KMS-11 (cell line): ENCODE data around the gene ANAPC1.
A peak's percentile ranks its signal among the peaks of the same experiment; 100 is the strongest.

ENCODE experiments used
- H2AFZ ChIP-seq: fragments of 200-600 bp; sonication (generic); 2 replicates; pipeline ENCODE4 v1.6.1; 2016; ENCODE audit warnings: antibody characterized with exemption, mixed run types, low read depth
- H3K27ac ChIP-seq: fragments of 200-600 bp; sonication (generic); 2 replicates; pipeline ENCODE4 v1.6.1; 2016; ENCODE audit warnings: mild to moderate bottlenecking, mixed run types
- H3K27me3 ChIP-seq: fragments of 200-600 bp; sonication (generic); 2 replicates; pipeline ENCODE4 v1.6.1; 2017; ENCODE audit warnings: mild to moderate bottlenecking, low read depth, mixed run types, moderate library complexity; ENCODE audit not compliant: insufficient read depth
- H3K36me3 ChIP-seq: fragments of 200-600 bp; sonication (generic); 2 replicates; pipeline ENCODE4 v1.6.1; 2017; ENCODE audit warnings: mild to moderate bottlenecking, mixed run types; ENCODE audit not compliant: insufficient read depth
- H3K4me1 ChIP-seq: fragments of 200-600 bp; sonication (generic); 2 replicates; pipeline ENCODE4 v1.6.1; 2016; ENCODE audit warnings: mild to moderate bottlenecking, low read depth, mixed run types; ENCODE audit not compliant: poor library complexity, severe bottlenecking
- H3K4me2 ChIP-seq: fragments of 200-600 bp; sonication (generic); 2 replicates; pipeline ENCODE4 v1.7.0; 2016; ENCODE audit warnings: mild to moderate bottlenecking, mixed run types
- H3K4me3 ChIP-seq: fragments of 200-600 bp; sonication (generic); IDR thresholded peaks from 2 replicates; pipeline ENCODE4 v1.6.1; 2017; ENCODE audit warnings: low read depth, low read length, mixed read lengths; ENCODE audit not compliant: insufficient read depth
- H3K79me2 ChIP-seq: fragments of 200-600 bp; sonication (generic); 2 replicates; pipeline ENCODE4 v1.6.1; 2016; ENCODE audit warnings: low read depth, mixed run types; ENCODE audit not compliant: insufficient read depth
- H3K9ac ChIP-seq: fragments of 200-600 bp; sonication (generic); 2 replicates; pipeline ENCODE4 v1.6.1; 2016; ENCODE audit warnings: mild to moderate bottlenecking, mixed run types
- H4K20me1 ChIP-seq: fragments of 200-600 bp; sonication (generic); 2 replicates; pipeline ENCODE4 v1.6.1; 2016; ENCODE audit warnings: mild to moderate bottlenecking, mixed run types; ENCODE audit not compliant: insufficient read depth
- TF ChIP-seq, protein P1 (sequence below): fragments of 200-600 bp; sonication (generic); conservative IDR thresholded peaks from 2 replicates; pipeline ENCODE4 v1.6.1; 2017; ENCODE audit warnings: low read depth, mild to moderate bottlenecking, antibody characterized with exemption, low read length, moderate library complexity, mixed read lengths

The ANAPC1 gene, protein sequence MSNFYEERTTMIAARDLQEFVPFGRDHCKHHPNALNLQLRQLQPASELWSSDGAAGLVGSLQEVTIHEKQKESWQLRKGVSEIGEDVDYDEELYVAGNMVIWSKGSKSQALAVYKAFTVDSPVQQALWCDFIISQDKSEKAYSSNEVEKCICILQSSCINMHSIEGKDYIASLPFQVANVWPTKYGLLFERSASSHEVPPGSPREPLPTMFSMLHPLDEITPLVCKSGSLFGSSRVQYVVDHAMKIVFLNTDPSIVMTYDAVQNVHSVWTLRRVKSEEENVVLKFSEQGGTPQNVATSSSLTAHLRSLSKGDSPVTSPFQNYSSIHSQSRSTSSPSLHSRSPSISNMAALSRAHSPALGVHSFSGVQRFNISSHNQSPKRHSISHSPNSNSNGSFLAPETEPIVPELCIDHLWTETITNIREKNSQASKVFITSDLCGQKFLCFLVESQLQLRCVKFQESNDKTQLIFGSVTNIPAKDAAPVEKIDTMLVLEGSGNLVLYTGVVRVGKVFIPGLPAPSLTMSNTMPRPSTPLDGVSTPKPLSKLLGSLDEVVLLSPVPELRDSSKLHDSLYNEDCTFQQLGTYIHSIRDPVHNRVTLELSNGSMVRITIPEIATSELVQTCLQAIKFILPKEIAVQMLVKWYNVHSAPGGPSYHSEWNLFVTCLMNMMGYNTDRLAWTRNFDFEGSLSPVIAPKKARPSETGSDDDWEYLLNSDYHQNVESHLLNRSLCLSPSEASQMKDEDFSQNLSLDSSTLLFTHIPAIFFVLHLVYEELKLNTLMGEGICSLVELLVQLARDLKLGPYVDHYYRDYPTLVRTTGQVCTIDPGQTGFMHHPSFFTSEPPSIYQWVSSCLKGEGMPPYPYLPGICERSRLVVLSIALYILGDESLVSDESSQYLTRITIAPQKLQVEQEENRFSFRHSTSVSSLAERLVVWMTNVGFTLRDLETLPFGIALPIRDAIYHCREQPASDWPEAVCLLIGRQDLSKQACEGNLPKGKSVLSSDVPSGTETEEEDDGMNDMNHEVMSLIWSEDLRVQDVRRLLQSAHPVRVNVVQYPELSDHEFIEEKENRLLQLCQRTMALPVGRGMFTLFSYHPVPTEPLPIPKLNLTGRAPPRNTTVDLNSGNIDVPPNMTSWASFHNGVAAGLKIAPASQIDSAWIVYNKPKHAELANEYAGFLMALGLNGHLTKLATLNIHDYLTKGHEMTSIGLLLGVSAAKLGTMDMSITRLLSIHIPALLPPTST (N-terminal part only)

DNA sequence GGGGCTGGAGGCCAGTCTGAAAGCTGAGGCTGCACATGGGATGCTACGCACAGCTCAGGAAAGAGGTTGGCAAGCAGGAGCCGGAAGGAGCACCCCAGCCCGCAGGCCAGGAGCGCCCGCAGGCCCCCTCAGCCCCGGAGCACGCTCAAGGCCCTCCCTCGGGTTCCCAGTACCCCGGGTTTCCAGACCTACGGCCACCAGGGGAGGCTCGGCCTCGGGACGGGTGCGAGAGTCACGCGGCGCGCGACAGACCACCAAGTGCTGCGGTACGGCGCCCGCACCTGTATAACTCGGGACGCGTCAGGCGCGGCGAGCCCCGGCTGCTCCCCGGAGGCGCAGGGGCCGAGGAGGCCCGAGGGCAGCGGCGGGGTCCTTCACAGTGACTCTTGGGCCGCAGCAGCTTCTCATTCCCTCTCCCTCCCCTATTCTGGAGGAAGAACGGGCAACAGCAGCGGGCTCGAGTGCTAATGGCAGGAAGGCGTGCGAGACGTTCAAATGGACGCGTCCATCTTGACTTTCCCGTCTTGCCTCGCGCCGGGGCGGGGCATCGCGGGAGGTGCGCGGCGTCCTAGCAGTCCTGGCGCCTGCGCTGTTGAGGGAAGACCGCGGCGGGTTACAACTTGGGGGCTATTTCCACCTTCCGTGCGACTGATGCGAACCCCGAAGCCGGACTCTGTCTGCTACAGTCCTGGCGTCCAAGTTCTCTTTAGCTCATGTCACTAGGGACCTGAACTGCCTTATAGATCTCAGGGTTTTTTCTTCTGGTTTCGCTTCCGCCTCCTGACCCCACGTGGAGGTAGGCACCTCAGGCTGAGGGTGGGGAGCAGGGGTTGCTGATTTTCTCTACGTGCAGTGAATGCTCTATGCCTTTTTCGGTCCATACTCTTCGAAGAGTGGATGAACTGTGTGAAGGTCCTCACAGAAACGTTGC lies at the start of gene ANAPC1:
TSS of gene ANAPC1 (minus strand) at position 533 of the 931 bp plus-strand sequence. CDS start 3,368 bp downstream, outside the sequence.
- peak within 1 kb of the TSS; percentile 87 for H3K27ac ChIP-seq
- H3K4me2 ChIP-seq: peak within 1 kb of the TSS; percentile 71
- H4K20me1 ChIP-seq: no peaks in the 10 kb centered on the region
- H3K4me1 ChIP-seq: peaks cover 12% of the 10 kb centered on the region
- peak within 1 kb of the TSS; percentile 59 for H3K4me3 ChIP-seq
- H2AFZ ChIP-seq: peak within 1 kb of the TSS; percentile 80
- TF ChIP-seq, protein P1, sequence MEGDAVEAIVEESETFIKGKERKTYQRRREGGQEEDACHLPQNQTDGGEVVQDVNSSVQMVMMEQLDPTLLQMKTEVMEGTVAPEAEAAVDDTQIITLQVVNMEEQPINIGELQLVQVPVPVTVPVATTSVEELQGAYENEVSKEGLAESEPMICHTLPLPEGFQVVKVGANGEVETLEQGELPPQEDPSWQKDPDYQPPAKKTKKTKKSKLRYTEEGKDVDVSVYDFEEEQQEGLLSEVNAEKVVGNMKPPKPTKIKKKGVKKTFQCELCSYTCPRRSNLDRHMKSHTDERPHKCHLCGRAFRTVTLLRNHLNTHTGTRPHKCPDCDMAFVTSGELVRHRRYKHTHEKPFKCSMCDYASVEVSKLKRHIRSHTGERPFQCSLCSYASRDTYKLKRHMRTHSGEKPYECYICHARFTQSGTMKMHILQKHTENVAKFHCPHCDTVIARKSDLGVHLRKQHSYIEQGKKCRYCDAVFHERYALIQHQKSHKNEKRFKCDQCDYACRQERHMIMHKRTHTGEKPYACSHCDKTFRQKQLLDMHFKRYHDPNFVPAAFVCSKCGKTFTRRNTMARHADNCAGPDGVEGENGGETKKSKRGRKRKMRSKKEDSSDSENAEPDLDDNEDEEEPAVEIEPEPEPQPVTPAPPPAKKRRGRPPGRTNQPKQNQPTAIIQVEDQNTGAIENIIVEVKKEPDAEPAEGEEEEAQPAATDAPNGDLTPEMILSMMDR: no peak
- no peaks in the 10 kb centered on the region for H3K36me3 ChIP-seq
- H3K79me2 ChIP-seq: peaks cover 19% of the 10 kb centered on the region
- no peaks in the 10 kb centered on the region for H3K27me3 ChIP-seq
- H3K9ac ChIP-seq: peak within 1 kb of the TSS; percentile 97

DNA sequence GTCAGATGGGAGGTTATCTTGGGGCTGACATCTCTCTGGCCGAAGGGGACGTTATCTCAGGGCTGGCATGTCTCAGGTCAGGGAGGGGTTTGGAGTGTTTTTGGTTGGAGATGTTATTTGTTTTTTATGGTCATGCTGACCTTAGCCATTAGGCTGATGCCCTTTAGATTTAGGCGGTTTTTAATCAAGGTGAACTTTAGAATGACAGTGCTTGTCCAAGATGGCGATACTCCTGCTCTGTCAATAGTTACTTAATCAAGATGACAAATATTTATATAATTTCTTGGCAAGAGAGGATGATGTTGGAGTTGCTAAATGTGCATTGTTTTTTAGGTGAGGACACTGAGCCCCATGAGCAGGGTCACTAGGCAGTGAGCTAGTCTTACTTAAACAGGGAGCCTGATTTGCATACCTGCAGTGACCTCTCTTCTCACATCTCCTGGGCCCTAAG lies 48.9 kb upstream of the ANAPC1 start:
- Histone ChIP-seq H3K27me3 (no peaks in the 10 kb centered on the region), H2AFZ (no peak overlapping the region), H3K4me2 (no peak overlapping the region), H3K4me1 (peaks cover 31% of the 10 kb centered on the region), H3K36me3 (no peaks in the 10 kb centered on the region), H4K20me1 (no peaks in the 10 kb centered on the region), H3K9ac (no peak overlapping the region), H3K79me2 (no peaks in the 10 kb centered on the region), H3K27ac (no peak overlapping the region), H3K4me3 (no peak overlapping the region)
- TF ChIP-seq, protein P1: no peak

DNA sequence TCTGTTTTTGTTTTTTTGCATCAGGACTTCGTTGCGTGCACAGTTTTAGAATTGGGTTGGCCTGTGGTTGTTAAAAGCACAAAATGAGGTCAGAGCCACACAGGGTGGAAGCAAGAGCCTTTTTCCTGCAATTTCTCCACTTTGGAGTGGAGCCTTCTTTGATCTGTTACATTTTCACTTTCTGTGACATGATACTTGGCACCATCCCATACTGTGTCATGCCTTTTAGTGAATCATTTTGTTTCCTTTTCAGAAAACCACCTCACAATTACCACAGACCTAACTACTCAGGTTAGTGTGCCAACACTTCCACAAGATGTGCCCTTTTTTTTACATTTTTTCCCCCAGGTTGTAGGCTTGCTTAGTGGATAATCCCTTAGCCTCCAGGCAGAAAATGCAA lies 46.9 kb upstream of the ANAPC1 start:
- TF ChIP-seq, protein P1: no peak
- peak overlapping the region; percentile 59; the same call in 1 of the 2 replicates for H3K4me2 ChIP-seq

More for the DNA sequence above, 46.9 kb upstream of the ANAPC1 start:
- H3K27me3 ChIP-seq: no peaks in the 10 kb centered on the region
- H3K79me2 ChIP-seq: no peaks in the 10 kb centered on the region
- no peak overlapping the region for H3K4me3 ChIP-seq
- peak overlapping the region; percentile 53 for H3K27ac ChIP-seq
- no peaks in the 10 kb centered on the region for H3K36me3 ChIP-seq
- H3K4me1 ChIP-seq: peaks cover 31% of the 10 kb centered on the region
- H2AFZ ChIP-seq: no peak overlapping the region
- H3K9ac ChIP-seq: peak overlapping the region; percentile 15; the same call in 1 of the 2 replicates
- H4K20me1 ChIP-seq: no peaks in the 10 kb centered on the region
